GM13976 (cell line): Measurements from ENCODE around the gene ADRB2.

Experiments used
- DNase-seq: peaks from one replicate; pipeline ENCODE4 v3.0.0; 2012; ENCODE audit warnings: low spot score
- CTCF ChIP-seq: IDR thresholded peaks from 2 replicates; pipeline ENCODE4 v1.5.1; 2012; ENCODE audit warnings: borderline replicate concordance, mild to moderate bottlenecking; ENCODE audit not compliant: insufficient read depth; ENCODE audit errors: extremely low read depth, missing control alignments, control extremely low read depth
- in situ Hi-C: fragments of 300-500 bp; cut with MboI; formaldehyde crosslinking; loops from one replicate; pipeline ENCODE4 v1.12.0; 2022; ENCODE audit warnings: low sequenced_read_pairs, mixed read lengths, inconsistent platforms; ENCODE audit not compliant: unreplicated experiment

The ADRB2 gene

GRCh38 chr5:148804393-148804792 lies 22.0 kb upstream of the ADRB2 start:
- DNase-seq: no peak
- in situ Hi-C loops: no loop called here

GRCh38 chr5:148805326-148806290 lies 20.8 kb upstream of the ADRB2 start:
- DNase-seq: no peak
- in situ Hi-C loops: no loop called here
- TF ChIP-seq CTCF: no peak

More at GRCh38 chr5:148804393-148804792, 22.0 kb upstream of the ADRB2 start:
- no peak for TF ChIP-seq CTCF

DNA sequence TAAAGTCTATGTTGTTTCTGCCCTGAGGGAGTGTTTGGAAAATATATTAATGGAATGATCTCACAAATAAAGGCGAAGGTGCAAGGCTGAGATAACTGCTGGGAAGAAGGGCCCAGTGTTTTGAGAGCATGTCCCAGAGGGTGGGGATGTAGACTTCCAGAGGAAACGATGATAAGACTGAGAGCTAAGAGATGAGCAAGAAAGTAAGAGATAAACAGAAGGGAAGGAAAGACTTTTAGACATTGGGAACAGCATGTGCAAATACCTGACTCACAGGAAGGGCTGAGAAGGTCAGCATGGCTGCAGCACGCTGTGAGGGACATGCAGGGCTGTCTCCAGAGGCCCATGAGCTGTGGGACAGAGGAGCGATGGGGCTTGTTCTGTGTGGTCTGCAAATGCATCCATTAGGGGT lies 19.9 kb upstream of the ADRB2 start:
- in situ Hi-C loops: no loop called here
- no peak for DNase-seq
- TF ChIP-seq CTCF: no peak

DNA sequence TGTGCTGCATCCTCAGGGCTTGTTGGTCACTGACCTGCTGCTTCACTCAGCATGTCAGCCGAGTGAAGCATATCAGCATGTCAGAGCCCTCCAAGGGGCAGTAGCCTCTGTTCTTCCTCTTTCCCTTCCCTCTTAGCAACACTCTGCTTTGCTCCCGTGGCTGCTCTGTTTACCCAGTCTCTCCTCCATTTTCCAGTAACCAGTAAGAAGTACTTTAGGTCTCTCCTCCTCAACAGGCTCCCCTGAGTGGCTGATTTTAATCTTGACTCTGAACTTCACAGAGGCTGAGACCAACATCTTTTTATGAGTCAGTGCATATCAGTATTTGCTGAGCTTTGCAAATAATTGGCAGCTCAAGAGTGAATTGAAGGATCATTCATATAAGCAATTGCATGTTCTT lies 18.6 kb upstream of the ADRB2 start:
- TF ChIP-seq CTCF: no peak
- in situ Hi-C loops: no loop called here

DNA sequence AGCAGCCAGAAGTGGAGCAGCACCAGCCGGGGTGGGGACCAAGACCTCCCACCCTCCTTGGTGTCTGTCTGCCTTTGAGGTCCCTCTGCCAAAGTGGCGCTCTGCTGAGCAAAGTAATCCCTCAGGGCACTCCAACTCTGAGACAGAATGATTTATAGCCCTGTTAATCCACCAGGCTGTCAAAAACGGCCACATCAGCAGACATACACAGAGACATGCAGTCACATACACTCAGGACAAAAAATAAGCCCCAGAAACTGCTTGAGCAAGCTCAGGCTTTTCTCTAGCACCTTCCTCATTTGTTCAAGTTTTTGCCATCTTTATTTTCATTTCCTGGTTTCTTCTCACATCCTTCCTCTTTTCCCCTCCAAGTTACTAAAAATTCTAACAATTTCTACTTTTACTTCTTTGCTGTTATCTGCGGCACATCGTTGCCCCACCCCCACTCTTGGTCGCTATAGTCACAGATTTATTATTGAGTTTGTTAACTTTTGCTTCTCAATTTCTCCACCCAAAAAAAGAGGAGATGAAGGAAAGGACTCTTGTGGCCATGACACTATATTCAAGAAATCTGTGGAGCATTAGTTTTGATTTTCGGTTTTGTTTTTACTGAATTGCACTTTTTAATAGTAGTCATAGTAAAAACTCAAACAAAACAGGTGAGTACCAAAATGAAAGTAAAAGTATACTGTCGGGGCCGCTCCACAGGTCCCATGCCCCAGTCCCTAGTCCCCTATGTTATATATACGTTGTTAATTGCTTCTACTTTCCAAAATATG lies 17.4 kb upstream of the ADRB2 start:
- no peak for TF ChIP-seq CTCF
- in situ Hi-C loops: no loop called here
- DNase-seq: peak; percentile 58

More for the DNA sequence above, 18.6 kb upstream of the ADRB2 start:
- DNase-seq: no peak

DNA sequence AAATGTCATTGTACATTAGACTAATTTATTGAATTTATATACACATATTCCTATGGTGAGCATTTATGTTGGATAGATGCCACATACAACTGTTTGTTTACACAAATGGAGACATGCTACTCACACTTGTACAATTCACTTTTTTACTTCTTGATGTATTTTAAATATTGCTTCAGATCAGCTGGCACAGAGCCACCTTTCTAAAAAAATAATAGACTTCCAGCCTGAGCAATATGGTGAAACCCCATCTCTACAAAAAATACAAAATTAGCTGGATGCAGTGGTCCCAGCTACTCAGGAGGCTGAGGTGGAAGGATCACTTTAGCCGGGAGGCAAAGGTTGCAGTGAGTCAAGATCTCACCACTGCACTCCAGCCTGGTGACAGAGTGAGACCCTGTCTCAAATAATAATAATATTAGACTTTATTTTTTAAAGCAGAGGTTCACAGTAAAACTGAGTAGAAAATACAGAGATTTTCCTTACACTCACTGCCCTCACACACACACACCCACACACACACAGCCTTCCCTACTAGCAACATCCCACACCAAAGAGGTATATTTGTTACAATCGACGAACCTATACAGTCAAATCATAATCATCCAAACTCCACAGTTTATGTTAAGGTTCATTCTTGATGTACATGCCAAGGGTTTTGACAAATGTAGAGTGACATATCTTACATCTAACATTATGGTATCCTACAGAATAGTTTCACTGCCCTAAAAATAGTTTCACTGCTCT lies 16.5 kb upstream of the ADRB2 start:
- in situ Hi-C loops: no loop called here
- TF ChIP-seq CTCF: no peak
- no peak for DNase-seq
